Brain pericyte (primary cell): ENCODE results near the gene CTSL.

Experiments used
- DNase-seq: peaks from one replicate; pipeline ENCODE4 v3.0.0-alpha.2; 2012; ENCODE audit warnings: low read depth, low spot score

The CTSL gene

GRCh38 chr9:87699835-87700234, 26.1 kb upstream of the CTSL start:
- no peak for DNase-seq

GRCh38 chr9:87701491-87701890, 24.4 kb upstream of the CTSL start:
- no peak for DNase-seq

- no peak for DNase-seq
Observed at GRCh38 chr9:87701931-87702421, 23.9 kb upstream of the CTSL start.

DNA sequence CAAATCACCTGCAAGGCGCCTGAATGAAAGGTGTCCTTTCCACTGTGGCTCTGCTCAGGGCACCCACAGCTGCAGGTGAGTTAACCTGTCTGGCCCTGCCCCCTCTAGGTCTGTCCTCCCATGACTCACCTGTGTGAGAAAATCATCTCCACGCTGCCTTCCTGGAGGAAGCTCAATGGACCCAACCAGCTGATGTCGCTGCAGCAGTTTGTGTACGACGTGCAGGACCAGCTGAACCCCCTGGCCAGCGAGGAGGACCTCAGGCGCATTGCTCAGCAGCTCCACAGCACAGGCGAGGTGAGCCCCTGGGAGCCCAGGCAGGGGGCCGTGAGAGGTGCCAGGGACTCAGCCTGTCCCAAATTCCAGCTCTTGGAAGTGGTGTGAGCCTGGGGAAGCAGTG, 23.0 kb upstream of the CTSL start:
- DNase-seq: no peak

DNA sequence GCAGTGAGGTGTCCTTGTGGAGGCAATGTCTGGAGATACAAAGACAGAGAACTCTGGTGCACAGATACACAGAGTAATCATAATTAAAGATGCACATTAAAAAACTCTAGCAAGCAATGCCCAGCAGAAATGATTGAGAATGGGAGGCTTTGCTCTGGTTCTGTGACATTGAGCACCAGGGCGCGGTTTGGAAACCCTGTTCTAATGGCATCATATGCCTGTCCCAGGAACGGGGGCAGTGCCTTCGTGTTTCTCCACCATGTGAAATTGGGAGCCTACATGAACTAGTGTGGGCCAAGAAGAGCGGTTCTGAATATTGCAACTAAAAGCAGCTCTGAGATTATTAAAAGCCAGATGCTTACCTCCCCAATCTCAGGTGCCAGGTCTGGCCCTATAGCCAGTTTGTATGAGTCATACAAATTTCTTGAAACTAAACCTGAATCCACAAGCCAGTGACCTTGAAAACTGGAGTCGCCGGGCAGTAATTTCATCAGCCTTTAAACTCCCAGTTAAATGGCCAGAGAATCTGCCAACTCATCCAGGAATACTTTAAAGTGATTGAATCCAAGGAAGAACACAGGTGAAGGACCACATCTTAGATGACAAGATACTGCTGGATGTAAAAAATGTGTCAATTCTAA, 22.2 kb upstream of the CTSL start:
- DNase-seq: no peak

DNA sequence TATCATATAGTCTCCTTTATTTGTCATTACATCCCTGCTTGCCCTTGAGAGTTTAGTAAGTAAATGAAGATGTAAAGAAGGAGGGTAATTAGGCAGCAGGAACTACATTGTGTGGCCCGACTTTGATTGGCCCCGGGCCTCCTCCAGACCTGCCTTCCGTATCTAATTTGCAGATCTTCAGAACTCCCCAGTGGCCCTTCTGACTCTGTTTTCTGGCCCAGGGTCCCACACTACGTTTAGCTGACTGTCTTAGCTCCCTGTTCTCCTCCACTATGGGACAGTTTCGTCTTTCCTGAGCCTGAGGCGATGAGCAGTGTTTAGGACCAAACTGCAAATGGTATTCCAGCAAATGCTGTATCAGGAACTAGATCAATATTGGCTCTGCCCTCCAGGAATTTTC, 21.6 kb upstream of the CTSL start:
- DNase-seq: no peak

DNA sequence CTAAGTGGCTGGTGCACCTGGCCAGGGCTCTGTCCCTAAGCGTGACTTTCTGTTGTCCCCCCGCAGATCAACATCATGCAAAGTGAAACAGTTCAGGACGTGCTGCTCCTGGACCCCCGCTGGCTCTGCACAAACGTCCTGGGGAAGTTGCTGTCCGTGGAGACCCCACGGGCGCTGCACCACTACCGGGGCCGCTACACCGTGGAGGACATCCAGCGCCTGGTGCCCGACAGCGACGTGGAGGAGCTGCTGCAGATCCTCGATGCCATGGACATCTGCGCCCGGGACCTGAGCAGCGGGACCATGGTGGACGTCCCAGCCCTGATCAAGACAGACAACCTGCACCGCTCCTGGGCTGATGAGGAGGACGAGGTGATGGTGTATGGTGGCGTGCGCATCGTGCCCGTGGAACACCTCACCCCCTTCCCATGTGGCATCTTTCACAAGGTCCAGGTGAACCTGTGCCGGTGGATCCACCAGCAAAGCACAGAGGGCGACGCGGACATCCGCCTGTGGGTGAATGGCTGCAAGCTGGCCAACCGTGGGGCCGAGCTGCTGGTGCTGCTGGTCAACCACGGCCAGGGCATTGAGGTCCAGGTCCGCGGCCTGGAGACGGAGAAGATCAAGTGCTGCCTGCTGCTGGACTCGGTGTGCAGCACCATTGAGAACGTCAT, 19.7 kb upstream of the CTSL start:
- no peak for DNase-seq

- no peak for DNase-seq
Observed at GRCh38 chr9:87707805-87708506, 18.0 kb upstream of the CTSL start.

GRCh38 chr9:87708546-87708945, 17.4 kb upstream of the CTSL start:
- DNase-seq: no peak

- DNase-seq: no peak
Observed at GRCh38 chr9:87708986-87709728, 16.8 kb upstream of the CTSL start.

DNA sequence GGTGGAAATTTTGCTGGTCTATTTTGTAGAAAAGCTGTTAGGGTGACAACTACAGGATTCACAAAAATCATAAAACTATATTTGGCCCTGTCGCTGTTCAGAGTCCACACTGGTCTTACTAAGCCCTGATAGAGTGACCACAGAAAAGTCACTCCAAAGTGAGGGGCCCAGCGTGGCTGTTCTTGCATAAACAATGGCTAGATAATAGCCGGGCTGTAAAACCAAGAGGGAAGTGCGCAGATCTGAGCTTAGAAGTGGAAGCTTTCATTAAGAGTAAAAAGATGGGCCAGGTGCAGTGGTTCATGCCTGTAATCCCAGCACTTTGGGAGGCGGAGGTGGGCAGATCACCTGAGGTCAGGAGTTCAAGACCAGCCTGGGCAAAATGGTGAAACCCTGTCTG, 15.5 kb upstream of the CTSL start:
- DNase-seq: no peak

- DNase-seq: no peak
Observed at GRCh38 chr9:87711857-87712800, 13.8 kb upstream of the CTSL start.

DNA sequence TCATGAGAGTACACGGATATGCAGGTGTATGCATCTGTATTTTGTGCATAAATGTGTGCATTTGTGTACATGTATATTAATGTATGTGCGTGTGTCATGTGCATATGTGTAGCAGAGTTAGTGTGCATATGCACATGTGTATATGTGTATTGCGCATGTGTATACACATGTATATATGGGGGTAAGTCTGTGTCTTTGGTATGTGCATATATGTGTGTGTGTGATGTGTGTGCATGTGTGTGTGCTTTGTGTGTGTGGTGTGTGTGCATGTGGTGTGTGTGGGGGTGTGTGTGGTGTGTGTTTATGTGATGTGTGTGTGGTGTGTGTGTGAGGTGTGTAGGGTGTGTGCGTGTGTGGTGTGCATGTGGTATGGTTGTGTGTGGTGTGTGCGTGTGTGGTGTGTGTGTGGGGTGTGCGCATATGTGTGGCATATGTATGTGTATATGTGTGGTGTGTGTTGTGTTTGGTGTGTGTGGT, 13.1 kb upstream of the CTSL start:
- no peak for DNase-seq

- DNase-seq: peak; percentile 98
Observed at GRCh38 chr9:87713278-87713987, 12.5 kb upstream of the CTSL start.

DNA sequence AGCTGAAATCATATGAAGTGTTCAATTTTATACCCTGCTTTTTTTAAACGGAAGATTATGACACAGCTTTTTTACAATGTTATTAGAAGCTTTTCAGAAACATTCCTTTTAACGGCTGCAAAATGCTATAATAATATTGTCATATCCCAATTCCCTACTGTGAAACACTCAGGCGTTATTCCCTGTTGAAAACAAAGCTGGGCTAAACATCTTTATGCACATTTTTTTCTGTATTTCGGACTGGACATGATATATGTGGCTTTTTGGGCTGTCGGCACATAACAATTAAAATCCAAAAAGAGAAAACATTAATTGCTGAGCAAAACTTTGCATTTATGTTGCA, 12.0 kb upstream of the CTSL start:
- DNase-seq: no peak

DNA sequence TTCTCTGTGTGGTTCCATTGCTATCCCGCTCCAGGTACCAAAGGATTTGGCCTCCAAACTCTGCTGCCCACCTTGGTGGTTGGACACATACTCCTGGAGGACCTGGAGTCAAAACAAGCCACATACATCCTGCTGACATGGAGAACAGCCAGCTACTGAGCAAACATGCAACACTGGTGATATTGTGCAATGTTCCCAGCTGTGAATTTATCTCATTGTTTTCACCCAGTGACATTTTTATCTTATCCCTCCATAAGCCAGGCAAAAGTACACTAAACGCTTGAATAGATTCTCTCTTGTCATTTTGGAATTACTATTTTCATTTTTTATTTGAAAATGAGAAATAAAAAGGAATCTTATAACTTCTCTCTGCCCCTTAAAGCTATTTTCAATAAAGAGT, 11.1 kb upstream of the CTSL start:
- DNase-seq: no peak

DNA sequence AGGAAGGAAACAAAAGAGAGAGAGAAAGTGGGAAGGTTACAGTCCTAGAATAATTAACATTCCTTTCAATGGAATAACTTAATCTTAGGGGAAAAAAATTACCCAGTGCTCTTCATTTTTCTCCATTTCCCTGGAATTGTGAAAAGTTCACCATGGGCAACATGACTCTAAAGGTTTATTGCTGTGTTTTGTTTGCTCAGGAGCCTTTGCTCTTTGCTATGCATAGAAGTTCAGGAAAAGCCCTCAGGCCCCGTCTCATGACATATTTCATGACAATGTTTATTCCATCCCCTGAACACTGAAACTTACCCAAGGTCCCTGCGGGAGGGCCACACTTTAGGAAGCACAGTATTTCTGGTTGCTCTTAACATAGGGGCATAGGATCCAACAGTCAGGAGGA, 9.8 kb upstream of the CTSL start:
- no peak for DNase-seq

GRCh38 chr9:87717456-87717855, 8.5 kb upstream of the CTSL start:
- no peak for DNase-seq

GRCh38 chr9:87718231-87718630, 7.7 kb upstream of the CTSL start:
- no peak for DNase-seq

DNA sequence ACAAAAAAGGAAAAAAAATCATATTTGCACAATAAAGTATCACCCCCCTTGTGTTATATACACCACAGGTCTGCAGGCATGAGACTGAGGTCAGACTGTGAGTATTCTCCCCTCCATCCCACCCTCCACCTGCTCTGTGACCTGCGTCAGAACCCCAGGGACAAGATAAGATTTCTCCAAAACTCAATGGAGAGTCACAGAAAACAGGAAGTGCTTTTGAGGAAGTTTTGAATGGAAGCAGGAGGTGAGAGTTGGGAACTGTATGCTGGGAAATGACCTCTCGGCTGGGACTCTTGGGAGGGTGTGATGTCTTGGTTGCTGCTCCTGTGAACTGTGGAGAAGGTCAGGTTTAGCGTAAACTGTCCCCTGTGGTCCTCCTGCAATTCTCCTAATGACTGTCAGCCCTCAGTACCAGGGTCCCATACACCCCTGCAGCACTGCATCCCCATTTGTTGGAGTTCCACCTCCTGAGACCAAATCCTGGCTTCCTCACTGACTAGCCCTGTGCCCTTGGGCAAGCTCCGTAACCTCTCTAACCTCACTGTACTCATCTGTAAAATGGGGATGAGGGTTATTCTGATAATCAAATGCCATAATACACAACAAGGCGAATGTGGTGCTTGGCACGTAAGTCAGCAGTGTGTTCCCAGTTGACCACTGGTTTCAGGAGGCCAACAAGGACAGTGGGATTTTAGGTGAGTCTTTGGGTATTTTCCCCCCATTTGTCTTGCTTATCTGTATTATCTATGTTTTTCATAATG, 6.9 kb upstream of the CTSL start:
- DNase-seq: no peak
